OCI-M1 (cell line): ENCODE measurements around the gene NEURL3.
"Not testable (repeated sequence)": the region's sequence is repeated elsewhere in the genome, so short reads cannot be mapped to it uniquely, and the experiment has no call there.

Experiments used
- DNase-seq: peaks from one replicate; lab custom pipeline; 2025; lab: John Stamatoyannopoulos, UW

The NEURL3 gene

DNA sequence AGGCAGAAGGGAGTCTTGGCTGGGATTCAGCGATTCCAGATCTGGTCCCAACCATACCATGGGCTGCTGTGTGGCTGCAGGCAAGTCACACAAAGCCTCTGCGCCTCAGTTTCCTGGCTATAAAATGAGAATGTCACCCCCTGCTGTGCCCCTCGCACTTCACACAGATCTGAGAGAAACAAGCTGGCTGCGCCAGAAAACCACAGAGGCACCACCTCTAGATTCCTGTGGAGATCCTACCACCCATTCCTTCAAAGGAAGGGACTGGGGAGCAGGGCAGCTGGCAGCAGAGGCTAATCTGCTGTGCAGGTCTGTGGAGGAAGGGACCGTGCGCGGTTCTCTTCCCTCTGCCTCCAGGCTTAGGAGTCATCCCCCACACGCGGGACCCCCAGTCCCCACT, 19.8 kb downstream of the NEURL3 start:
- DNase-seq, result no peak

DNA sequence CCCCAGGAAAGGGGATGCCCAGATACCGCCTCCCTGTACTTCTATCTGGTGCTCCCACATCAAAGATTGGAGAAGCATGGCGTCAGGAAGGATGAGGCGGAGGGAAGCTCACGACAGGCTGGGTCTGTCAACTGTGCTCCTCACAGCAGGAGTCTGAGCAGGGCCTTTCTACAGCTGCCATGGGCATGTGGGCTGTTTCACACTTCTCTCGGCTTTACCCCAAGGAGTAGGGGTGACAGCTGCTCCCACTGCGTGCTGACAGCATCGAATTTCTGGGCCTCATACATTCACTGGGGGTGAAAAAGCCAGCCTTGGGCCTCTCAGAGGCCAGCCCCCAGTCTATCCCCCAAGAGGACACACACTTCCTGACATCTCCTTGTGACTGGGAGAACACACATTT, 21.1 kb downstream of the NEURL3 start:
- no peak for DNase-seq

DNA sequence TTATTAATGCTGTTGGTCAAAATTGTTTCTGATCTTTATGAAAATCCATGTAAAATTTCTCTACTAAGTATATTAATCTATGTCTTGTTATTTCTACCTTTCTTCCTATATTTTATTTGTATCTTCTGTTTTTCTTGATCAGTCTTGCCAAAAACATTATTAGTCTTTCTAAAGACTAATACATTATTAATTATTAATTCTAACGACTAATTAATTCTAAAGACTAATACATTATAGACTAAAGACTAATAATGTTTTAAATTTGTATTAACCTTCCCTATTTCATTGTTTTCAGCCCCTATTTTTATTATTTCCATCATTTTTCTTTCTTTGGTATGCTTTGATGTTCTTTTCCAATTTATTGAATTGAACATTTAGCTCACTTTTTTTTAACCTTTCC, 27.7 kb downstream of the NEURL3 start:
- DNase-seq, result no peak

DNA sequence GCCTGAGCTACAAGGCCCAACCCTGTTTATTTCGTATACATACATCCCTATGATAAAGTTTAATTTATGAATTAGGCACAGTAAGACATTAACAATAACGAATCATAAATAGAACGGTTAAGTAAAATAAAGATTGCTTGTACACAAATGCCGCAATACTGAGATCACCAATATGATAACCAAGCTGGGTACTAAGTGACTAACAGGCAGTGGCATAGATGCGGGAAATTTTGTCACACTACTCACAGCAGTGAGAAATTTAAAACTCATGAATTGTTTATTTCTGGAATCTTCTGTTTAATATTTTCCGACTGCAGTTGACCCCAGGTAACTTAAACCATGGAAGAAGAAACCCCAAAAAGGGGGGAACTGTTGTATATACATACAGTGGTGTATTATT, 33.4 kb downstream of the NEURL3 start:
- DNase-seq, result no peak

DNA sequence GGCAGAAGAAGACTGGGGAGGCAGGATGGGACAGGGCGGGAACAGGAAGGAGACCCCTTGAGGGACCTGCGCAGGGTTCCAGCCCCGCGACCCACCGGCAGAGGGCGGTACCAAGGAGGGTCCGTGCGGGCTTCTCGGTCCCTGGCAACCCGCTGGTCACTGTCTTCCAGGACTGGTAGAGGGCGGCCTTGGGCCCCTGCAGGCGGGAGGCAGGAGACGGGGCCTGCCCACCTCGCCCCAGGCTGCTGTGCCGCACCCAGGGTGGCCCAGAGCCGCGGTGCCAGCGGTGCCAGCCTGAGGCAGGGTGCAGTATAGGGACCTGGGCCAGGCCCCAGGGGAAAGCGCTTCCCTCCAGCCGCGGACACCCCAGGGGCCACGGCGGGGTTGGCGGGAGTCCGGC, 34.5 kb downstream of the NEURL3 start:
- no peak for DNase-seq

DNA sequence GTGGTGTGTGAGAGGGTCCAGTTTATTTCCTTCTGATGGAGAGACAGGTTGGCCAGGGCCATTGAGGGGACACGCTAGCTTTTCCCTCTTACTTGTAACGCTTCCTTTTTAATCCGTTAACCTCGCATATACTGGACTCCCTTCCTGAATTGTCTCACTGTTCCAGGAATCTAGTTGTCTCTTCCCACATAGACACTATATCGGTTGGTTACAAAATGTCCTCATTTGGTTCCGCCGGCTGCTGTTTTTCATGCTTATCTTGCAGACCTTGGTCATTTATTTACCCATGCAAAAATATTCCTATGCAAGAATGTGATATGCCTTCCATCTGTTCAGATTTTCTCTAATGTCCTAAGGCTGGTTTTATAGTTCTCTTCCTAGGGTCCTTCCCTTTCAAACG, 35.0 kb downstream of the NEURL3 start:
- DNase-seq, result no peak

DNA sequence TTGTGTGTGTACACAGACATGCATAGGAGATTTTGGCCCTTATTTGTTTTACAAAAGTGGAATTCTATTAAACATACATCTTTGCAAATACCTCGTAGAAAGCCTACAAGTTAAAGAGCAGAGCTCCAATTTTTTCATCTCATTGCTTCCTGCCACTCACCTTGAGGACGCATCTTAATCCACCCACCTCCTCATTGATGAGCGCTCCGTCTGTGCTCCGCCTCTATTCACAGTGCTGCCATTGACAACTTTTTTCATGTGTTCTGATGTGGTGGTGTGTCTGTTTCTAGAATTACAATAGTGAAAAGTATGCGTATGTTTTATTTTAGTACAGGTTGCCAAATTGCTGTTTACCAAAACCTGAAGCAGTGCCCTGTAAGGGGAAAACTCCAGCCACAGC, 36.3 kb downstream of the NEURL3 start:
- DNase-seq, result no peak

DNA sequence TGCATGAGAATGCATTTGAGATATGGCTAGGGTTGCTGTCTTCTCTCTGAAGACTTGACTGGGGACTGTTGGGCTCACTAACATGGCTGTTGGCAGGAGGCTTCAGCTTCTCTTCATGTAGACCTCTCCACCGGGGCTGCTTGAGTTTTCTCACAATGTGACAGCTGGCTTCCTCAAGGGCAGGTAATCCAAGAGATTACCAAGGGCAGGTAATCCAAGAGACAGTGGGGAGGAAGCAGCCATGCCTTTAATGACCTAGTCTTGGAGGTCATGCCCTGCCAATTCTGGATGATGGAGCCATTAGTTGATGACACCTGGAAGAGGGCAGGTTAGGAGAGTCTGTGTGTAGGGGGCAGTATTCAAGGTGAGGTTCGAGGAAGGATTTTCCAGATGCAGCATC, 40.5 kb downstream of the NEURL3 start:
- no peak for DNase-seq

DNA sequence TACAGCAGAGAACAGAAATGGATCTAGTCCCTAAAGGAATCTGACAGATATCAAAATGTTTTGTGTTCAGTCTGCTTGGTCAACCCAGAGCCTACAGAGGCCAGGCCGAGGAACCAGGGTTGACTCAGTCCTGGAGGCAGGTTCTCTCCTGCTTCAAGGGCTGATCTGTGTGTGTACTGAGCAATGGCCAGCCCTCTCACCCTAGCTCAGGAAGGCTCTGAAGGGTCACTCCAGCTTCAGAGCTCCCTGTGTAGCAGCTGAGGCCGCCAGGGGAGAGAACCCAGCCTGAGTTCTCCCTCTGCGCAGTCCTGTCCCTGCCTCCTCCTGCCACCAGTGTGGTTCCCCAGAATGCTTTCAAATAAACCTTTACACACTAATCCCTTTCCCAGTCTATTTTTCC, 41.1 kb downstream of the NEURL3 start:
- no peak for DNase-seq

DNA sequence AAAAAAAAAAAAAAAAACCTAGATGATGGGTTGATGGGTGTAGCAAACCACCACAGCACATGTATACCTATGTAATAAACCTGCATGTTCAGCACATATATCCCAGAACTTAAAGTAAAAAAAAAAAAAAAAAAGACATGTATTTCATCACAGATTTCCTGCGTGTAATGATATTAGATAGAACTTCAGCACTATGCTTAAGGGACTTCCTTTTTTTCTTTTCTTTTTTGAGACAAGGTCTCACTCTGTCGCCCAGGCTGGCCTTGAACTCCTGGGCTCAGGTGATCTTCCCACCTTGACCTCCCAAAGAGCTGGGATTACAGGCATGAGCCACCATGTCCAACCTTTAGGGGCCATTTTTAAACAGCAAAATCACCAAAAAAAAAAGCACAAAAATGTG, 42.0 kb downstream of the NEURL3 start:
- DNase-seq, result no peak

DNA sequence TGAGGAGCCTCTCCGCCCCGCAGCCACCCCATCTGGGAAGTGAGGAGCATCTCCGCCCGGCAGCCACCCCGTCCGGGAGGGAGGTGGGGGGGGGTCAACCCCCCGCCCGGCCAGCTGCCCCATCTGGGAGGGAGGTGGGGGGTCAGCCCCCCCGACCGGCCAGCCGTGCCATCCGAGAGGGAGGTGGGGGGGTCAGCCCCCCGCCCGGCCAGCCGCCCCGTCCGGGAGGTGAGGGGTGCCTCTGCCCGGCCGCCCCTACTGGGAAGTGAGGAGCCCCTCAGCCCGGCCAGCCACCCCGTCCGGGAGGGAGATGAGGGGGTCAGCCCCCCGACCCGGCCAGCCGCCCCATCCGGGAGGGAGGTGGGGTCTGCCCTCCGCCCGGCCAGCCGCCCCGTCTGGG, 43.5 kb downstream of the NEURL3 start:
- not testable (repeated sequence) for DNase-seq

DNA sequence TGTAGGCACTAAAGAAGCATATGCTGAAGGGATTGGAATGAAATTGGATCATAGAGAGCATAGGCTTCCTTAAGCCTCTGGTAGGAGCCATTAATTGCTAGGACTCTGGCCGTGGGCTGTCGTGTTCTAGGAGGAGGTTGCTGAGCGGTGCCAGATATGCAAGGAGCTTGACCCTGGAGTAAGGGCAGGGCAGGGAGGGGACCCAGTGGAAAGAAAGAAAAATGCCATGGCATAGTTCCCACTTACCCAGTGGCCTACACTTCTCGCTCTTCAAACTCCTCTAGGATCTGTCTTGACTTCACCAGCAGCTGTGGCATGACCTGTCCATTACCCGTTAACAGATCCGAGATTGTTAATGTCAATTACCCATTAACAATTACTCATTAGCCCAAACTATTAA, 53.1 kb downstream of the NEURL3 start:
- DNase-seq, result no peak

DNA sequence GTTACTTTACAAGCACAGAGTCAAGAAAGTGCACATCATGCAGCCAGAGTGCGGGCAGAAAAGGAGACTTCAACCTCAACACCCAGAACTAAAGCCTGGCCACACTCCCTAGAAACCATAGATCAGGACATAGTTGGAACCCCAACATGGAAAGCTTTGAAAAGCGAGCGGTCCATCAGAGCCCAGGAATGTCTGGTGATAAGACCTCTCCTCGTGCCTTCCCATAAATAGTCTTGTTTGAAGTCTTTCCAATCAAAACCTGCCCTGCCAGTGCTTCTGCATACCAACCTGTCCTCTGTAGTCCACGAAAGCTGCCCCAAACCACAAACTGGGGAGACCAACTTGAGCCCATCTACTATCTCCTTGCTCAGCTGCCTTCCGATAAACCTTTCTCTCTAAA, 55.5 kb downstream of the NEURL3 start:
- no peak for DNase-seq

DNA sequence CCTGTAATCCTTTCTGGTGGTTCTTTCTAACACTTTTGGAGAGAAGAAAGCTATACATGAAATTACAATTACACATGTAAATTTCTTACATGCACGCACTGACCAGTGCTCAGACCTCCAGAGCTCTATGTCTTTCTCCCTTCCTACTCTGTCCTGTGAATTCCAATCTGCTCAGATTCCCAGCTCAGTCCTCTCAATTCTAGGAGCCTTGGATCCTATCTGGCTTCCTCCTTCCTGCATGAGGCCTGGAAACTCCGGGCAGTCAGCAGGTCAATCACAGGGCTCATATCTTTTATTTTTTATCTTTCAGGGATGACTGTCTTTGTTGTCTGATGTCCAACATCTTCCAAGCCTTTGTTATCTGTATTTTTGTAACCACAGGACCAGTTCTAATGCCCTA, 56.0 kb downstream of the NEURL3 start:
- no peak for DNase-seq

DNA sequence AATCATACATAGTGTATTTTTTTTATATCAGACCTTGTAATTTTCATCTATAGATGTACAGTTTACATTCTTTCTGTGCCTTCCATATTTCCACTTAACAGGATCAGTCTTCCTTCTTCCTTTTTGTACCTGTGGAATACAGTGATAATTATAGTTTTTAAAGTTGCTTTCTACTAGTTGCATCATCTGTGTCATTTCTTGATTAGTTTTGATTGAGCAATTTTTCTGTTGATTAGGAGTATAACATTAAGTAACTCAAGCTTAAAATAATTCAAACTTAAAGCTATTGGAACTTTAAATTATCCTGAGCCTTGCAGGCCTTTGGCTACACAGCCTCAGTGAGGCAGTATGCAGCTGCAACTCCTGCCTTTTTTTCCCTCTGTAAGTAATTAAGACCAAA, 57.4 kb downstream of the NEURL3 start:
- DNase-seq, result no peak
